HG02938 (cell line): Measurements from ENCODE around the gene SLC35F1.
"Not testable (repeated sequence)": the region's sequence is repeated elsewhere in the genome, so short reads cannot be mapped to it uniquely, and the experiment has no call there.

Experiments used
- ATAC-seq: cut with Tn5 transposase; IDR thresholded peaks from one replicate; pipeline ENCODE4 v1.9.1; 2021; ENCODE audit warnings: mild to moderate bottlenecking, moderate library complexity; ENCODE audit not compliant: unreplicated experiment

Gene SLC35F1

GRCh38 chr6:117924690-117925089 lies 17.6 kb downstream of the SLC35F1 start:
- ATAC-seq, result no peak

GRCh38 chr6:117927866-117928265 lies 20.8 kb downstream of the SLC35F1 start:
- no peak for ATAC-seq

DNA sequence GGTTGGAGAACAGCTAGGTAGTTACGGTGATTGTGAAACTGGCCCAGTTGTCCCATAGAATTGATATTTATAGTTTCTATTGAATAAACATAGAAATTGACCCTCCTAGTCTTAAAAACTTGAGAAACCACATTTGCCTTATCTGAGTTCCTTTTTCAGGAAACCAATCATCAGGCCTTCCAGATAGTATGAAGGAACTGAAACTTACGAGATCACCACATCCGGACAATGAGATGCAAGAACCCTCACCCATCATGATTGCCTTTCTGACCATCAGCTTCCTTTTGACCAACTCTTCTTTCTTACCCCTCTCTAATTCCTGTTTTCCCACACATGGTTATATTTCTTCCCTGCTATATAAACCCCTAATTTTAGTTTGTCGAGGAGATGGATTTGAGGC lies 21.8 kb downstream of the SLC35F1 start:
- no peak for ATAC-seq

DNA sequence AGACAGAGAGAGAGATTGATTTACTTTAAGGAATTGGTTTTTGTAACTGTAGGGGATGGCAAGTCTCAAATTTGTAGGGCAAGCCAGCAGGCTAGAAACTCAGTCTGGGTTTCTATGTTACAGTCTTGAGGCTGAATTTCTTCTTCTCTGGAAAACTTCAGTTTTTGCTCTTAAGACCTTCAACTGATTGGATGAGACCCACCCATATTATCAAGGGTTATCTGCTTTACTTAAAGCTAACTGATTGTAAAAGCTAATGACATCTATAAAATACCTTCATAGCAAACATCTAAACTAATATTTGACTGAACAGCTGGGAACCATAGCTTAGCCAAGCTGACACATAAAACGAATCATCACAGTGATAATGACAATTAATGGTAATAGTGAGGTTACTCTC lies 22.4 kb downstream of the SLC35F1 start:
- ATAC-seq, result no peak

DNA sequence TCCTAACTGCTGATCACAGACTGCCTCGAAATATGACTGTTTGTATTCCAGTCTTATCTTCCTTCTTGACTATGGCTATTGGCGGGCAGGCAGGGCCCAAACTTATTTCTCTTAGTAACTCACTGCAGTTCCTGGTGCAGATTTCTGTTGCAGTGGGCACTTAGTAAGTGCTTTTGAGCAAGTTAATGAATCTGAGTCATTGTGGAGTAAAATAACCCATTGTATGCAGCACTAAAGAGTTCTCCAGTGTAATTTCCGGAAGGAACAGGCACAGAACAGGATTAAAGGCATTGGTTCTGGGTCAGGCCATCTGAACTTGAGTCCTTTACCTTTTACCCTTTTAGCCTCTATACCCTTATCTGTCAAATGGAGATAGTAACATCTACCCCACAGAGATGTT lies 23.6 kb downstream of the SLC35F1 start:
- ATAC-seq, result no peak

DNA sequence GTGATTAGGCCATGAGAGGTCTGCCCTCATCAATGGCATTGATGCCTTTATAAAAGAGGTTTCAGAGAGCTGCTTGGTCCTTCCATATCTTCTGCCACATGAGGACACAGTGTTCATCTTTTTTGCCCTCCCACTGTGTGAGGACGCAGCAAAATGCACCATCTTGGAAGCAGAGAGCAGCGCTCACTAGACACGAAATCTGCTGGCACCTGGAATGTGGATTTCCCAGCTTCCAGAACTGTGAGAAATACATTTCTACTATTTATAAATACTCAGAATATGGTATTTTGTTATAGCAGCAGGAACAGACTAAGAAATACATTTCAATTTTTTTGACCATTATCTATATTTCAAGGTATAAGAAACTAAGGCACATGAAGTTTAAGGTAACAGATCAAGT lies 24.9 kb downstream of the SLC35F1 start:
- no peak for ATAC-seq

GRCh38 chr6:117932676-117933075 lies 25.6 kb downstream of the SLC35F1 start:
- no peak for ATAC-seq

DNA sequence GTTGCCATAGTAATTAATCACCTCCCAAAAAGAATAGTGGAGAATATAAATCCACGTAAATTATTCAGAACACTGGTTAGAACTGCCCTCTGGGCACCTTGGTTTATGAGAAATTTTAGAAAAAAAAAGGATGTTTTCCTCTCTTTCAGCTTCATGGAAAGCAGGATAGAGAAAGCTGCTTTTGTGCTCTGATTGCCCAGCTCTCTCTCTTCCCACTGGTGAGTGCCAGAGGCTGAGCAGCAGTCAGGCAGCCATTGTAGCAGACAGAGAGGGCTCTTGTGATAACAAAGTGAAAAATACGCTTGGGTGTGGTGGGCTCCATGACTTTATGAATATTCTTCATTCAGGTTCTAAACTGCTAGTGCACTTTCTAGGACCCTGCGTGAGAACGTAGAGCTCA lies 26.4 kb downstream of the SLC35F1 start:
- no peak for ATAC-seq

- no peak for ATAC-seq
These were observed 31.4 kb downstream of the SLC35F1 start for GRCh38 chr6:117938311-117938995.

- ATAC-seq, result no peak
These were observed 40.2 kb downstream of the SLC35F1 start for GRCh38 chr6:117947234-117947633.

- ATAC-seq, result no peak
These were observed 44.7 kb downstream of the SLC35F1 start for GRCh38 chr6:117951783-117952182.

DNA sequence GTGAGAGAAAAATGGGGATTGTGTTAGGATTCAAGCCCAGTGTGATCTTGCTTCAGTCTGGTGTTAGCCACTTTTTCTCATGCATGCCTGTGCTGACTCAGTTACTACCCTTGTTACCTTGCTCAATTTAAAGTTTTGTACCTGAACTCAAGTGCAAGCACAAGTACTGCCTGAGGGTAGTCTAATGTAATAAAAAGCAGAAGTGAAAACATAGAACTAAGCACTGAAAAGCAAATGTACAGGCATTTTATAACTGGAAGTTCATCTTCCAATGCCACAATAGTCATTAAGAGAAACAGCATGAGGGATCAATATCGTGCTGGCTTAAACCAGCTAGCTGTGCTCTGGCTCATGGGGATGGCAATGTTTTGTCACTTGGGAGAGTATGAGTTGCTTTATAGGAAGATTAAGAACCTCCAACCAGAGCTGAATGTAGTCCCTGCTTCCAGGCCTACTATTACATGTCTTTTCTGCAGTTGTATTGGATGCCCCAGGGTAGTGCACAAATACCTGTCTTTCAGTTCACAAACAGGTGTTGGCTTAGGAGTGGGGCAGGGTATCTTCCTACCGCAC lies 48.7 kb downstream of the SLC35F1 start:
- ATAC-seq, result peak; percentile 76

- no peak for ATAC-seq
These were observed 49.3 kb downstream of the SLC35F1 start for GRCh38 chr6:117956386-117956785.

DNA sequence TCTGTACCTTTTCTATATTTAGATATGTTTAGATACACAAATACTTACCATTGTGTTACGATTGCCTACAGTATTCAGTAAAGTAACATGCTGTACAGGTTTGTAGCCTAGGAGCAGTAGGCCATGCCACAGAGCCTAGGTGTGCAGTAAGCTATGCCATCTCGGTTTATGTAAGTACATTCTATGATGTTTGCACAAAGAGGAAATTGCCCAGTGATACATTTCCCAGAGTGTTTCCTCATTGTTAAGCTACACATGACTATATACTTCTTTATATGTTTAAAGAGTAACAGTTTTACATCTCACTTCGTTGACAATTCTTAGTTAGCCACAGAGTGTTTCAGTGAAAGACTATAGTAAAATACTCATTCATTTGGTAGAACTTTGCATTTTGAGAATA lies 51.5 kb downstream of the SLC35F1 start:
- no peak for ATAC-seq

DNA sequence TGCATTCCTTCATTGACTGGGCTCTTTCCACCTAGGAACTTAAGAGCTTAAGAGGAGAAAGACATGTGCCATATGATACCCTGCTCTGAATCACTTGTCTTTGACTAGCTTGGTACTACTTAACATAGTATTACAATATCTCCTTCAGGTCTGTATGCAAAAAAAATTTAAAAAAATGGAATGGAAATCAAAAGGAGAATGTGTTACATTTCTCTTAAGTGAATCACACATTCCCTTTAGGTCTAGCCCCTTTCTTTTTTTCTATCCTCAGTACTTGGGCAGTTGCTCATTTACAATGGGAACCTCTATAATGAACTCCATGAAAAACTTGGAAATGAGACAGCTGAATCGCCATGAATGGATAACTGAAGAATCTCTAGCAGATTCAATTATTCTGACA lies 53.8 kb downstream of the SLC35F1 start:
- no peak for ATAC-seq

- ATAC-seq, result no peak
These were observed 54.2 kb downstream of the SLC35F1 start for GRCh38 chr6:117961301-117961700.

GRCh38 chr6:117965763-117966162 lies 58.7 kb downstream of the SLC35F1 start:
- ATAC-seq, result not testable (repeated sequence)

- ATAC-seq, result no peak
These were observed 64.6 kb downstream of the SLC35F1 start for GRCh38 chr6:117971637-117972036.

DNA sequence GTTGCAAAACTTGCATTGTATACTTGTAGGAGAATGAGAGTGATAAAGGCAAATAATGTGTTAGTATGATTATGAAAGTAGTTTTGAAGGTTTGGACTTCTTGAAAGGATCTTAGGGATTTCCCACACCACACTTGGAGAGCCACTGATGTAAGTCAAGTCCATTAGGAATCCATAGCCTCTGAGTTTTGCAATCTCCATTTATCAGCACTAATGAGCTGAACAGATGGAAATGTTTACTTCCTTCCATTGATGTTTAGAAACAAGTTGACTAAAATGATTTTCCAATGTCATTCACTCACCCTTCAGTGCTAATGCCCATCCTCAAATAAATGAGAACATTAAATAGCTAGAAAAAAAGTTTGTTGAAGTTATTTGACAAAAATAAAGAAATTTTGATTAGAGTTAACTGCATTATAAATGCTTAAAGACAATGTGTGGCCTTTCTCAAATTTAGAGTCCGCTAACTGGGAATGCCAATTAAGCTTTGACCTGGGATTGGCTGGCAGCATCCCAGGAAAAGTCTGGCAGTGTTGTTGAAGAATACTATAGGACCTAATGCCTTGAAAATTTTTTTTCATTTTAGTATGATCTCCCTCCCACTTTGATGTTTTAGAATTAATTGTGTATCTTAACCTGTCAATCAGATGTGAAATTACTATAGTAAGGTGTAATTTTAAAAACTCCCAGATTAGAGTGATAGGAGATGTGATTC lies 68.0 kb downstream of the SLC35F1 start:
- ATAC-seq, result no peak

DNA sequence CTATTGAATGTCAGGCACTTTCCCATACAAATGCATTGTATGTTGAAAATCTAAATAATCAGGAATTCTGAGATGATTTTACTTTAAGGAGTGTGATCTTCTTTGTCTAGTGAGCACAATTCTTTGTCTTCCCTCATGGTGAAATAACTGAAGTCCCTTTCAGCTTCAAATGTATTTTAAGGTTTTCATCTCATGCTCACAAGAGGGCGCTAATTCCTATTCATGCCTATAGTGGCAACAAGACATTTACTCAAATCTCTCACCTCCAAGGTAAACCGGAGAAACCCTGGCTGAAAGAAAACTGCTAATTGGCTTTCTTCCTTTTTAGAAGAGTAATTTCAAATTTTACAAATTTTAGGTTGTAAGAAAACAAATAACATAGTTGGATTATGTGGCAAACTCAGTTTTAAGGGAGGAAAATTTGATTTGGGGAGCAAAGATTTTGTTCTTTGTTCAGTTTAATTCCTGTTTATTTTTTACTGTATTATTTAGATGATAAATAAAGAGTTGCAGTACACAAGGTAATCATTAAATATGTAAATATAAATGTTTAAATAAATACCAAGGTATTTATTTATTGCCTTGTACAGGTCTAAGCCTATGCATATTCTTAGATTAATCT lies 69.1 kb downstream of the SLC35F1 start:
- ATAC-seq, result no peak

- ATAC-seq, result no peak
These were observed 78.9 kb downstream of the SLC35F1 start for GRCh38 chr6:117985916-117986315.

DNA sequence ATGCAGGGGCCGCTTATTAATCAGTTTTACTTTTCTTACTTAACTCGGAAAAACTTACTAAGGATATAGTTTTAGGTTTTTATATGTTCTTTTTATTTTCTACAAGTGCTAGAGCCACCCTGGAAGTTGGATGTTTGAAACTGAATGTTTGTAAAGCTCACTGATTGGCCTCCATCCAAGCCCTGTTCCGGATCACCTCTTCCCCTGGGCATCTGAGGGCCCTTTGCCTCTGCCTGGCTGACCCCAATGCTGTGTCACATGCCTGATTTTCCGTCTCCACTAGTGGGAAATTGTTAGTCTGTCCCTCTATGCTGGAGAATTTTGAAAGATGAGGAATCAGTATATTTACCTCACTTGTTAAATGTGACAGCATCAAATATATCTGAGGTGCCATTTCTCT lies 79.3 kb downstream of the SLC35F1 start:
- no peak for ATAC-seq
